Measurements from ENCODE around the gene MTHFD2.

The MTHFD2 gene

GRCh38 chr2:74216642-74217041 is 18.2 kb downstream of the MTHFD2 start:
- Histone ChIP-seq H3K27ac (ENCODE audit: low read length, poor library complexity, severe bottlenecking) (no peak overlapping the region), H3K36me3 (ENCODE audit: control insufficient read depth in 1 of 2, insufficient read depth in 2 of 2, low read depth in 1 of 2, low read length in 2 of 2) (peaks cover 24 to 71% of the 10 kb centered on the region in 2 experiments), H2AFZ (ENCODE audit: low read depth, low read length) (no peak overlapping the region), H3K18ac (ENCODE audit: low read depth in 1 of 2, low read length in 2 of 2) (no peak overlapping the region), H2BK5ac (ENCODE audit: low read depth, low read length, poor library complexity, severe bottlenecking) (no peak overlapping the region), H4K91ac (ENCODE audit: low read length) (no peak overlapping the region), H2BK120ac (ENCODE audit: low read depth, low read length) (no peak overlapping the region), H2AK5ac (ENCODE audit: low read length, severe bottlenecking) (no peak overlapping the region), H2BK12ac (ENCODE audit: low read length in 2 of 2) (no peak overlapping the region), H3K4me1 (ENCODE audit: control insufficient read depth, insufficient read depth, low read depth, low read length) (no peaks in the 10 kb centered on the region), H3K27me3 (ENCODE audit: control insufficient read depth in 1 of 2, insufficient read depth in 1 of 2, low read length in 2 of 2) (no peaks in the 10 kb centered on the region), H3K4me2 (ENCODE audit: low read length, poor library complexity, severe bottlenecking) (no peak overlapping the region), H3K14ac (ENCODE audit: low read length in 2 of 2) (no peak overlapping the region), H3K4me3 (ENCODE audit: insufficient read depth in 1 of 2, low read depth in 1 of 2, low read length in 2 of 2) (no peak overlapping the region), H3K79me1 (replicated peaks; ENCODE audit: low read length, poor library complexity, severe bottlenecking) (peaks cover 2% of the 10 kb centered on the region), H3K9me3 (ENCODE audit: control insufficient read depth, low read length) (no peaks in the 10 kb centered on the region), H3K23ac (ENCODE audit: low read length in 2 of 2) (no peak overlapping the region), H2BK15ac (ENCODE audit: low read depth, poor library complexity, severe bottlenecking) (no peak overlapping the region), H3K4ac (ENCODE audit: low read depth in 1 of 2, low read length in 2 of 2) (no peak overlapping the region), H3K9ac (ENCODE audit: low read length) (no peak overlapping the region), H4K8ac (ENCODE audit: low read length) (no peak overlapping the region)
- DNase-seq = no peak
- WGBS = 100% methylated on average over 2 of the region's 2 CpGs

GRCh38 chr2:74219846-74220486 is 21.6 kb downstream of the MTHFD2 start:
- no peak overlapping the region for H4K8ac ChIP-seq (ENCODE audit: low read length)
- peaks cover 21 to 46% of the 10 kb centered on the region in 2 experiments for H3K36me3 ChIP-seq (ENCODE audit: control insufficient read depth in 1 of 2, insufficient read depth in 2 of 2, low read depth in 1 of 2, low read length in 2 of 2)
- no peak overlapping the region for H3K23ac ChIP-seq (ENCODE audit: low read length in 2 of 2)
- no peak overlapping the region for H2BK120ac ChIP-seq (ENCODE audit: low read depth, low read length)
- no peak overlapping the region for H3K9ac ChIP-seq (ENCODE audit: low read length)
- H2AFZ ChIP-seq (ENCODE audit: low read depth, low read length) = no peak overlapping the region
- peaks cover 2% of the 10 kb centered on the region for H3K79me1 ChIP-seq (replicated peaks; ENCODE audit: low read length, poor library complexity, severe bottlenecking)
- no peak overlapping the region for H3K27ac ChIP-seq (ENCODE audit: low read length, poor library complexity, severe bottlenecking)
- no peak for DNase-seq
- WGBS = 100% methylated on average over 3 of the region's 5 CpGs
- H2BK12ac ChIP-seq (ENCODE audit: low read length in 2 of 2) = no peak overlapping the region
- no peak overlapping the region for H3K4me2 ChIP-seq (ENCODE audit: low read length, poor library complexity, severe bottlenecking)
- H3K4me3 ChIP-seq (ENCODE audit: insufficient read depth in 1 of 2, low read depth in 1 of 2, low read length in 2 of 2) = no peak overlapping the region
- no peak overlapping the region for H3K4ac ChIP-seq (ENCODE audit: low read depth in 1 of 2, low read length in 2 of 2)
- no peaks in the 10 kb centered on the region for H3K4me1 ChIP-seq (ENCODE audit: control insufficient read depth, insufficient read depth, low read depth, low read length)
- no peak overlapping the region for H4K91ac ChIP-seq (ENCODE audit: low read length)
- no peak overlapping the region for H3K14ac ChIP-seq (ENCODE audit: low read length in 2 of 2)
- no peak overlapping the region for H3K18ac ChIP-seq (ENCODE audit: low read depth in 1 of 2, low read length in 2 of 2)
- no peak overlapping the region for H2BK15ac ChIP-seq (ENCODE audit: low read depth, poor library complexity, severe bottlenecking)
- H2BK5ac ChIP-seq (ENCODE audit: low read depth, low read length, poor library complexity, severe bottlenecking) = no peak overlapping the region
- no peaks in the 10 kb centered on the region for H3K27me3 ChIP-seq (ENCODE audit: control insufficient read depth in 1 of 2, insufficient read depth in 1 of 2, low read length in 2 of 2)
- H2AK5ac ChIP-seq (ENCODE audit: low read length, severe bottlenecking) = no peak overlapping the region
- no peaks in the 10 kb centered on the region for H3K9me3 ChIP-seq (ENCODE audit: control insufficient read depth, low read length)

- 100% methylated on average over 1 of the region's 6 CpGs for WGBS
- H3K27ac ChIP-seq (ENCODE audit: low read length, poor library complexity, severe bottlenecking) = no peak overlapping the region
- H2AFZ ChIP-seq (ENCODE audit: low read depth, low read length) = no peak overlapping the region
- H2BK15ac ChIP-seq (ENCODE audit: low read depth, poor library complexity, severe bottlenecking) = no peak overlapping the region
- H3K4ac ChIP-seq (ENCODE audit: low read depth in 1 of 2, low read length in 2 of 2) = no peak overlapping the region
- H3K18ac ChIP-seq (ENCODE audit: low read depth in 1 of 2, low read length in 2 of 2) = no peak overlapping the region
- H3K4me3 ChIP-seq (ENCODE audit: insufficient read depth in 1 of 2, low read depth in 1 of 2, low read length in 2 of 2) = no peak overlapping the region
- no peak overlapping the region for H3K9ac ChIP-seq (ENCODE audit: low read length)
- peaks cover 2% of the 10 kb centered on the region for H3K79me1 ChIP-seq (replicated peaks; ENCODE audit: low read length, poor library complexity, severe bottlenecking)
- no peak overlapping the region for H3K23ac ChIP-seq (ENCODE audit: low read length in 2 of 2)
- H3K27me3 ChIP-seq (ENCODE audit: control insufficient read depth in 1 of 2, insufficient read depth in 1 of 2, low read length in 2 of 2) = peaks cover 0 to 3% of the 10 kb centered on the region in 2 experiments
- H2AK5ac ChIP-seq (ENCODE audit: low read length, severe bottlenecking) = no peak overlapping the region
- no peak for DNase-seq
- no peak overlapping the region for H4K8ac ChIP-seq (ENCODE audit: low read length)
- no peak overlapping the region for H3K14ac ChIP-seq (ENCODE audit: low read length in 2 of 2)
- H2BK12ac ChIP-seq (ENCODE audit: low read length in 2 of 2) = no peak overlapping the region
- no peaks in the 10 kb centered on the region for H3K9me3 ChIP-seq (ENCODE audit: control insufficient read depth, low read length)
- no peak overlapping the region for H3K4me2 ChIP-seq (ENCODE audit: low read length, poor library complexity, severe bottlenecking)
- no peak overlapping the region for H2BK120ac ChIP-seq (ENCODE audit: low read depth, low read length)
- H3K36me3 ChIP-seq (ENCODE audit: control insufficient read depth in 1 of 2, insufficient read depth in 2 of 2, low read depth in 1 of 2, low read length in 2 of 2) = peaks cover 14 to 40% of the 10 kb centered on the region in 2 experiments
- no peak overlapping the region for H2BK5ac ChIP-seq (ENCODE audit: low read depth, low read length, poor library complexity, severe bottlenecking)
- H4K91ac ChIP-seq (ENCODE audit: low read length) = no peak overlapping the region
- H3K4me1 ChIP-seq (ENCODE audit: control insufficient read depth, insufficient read depth, low read depth, low read length) = no peaks in the 10 kb centered on the region
Measured at GRCh38 chr2:74221091-74221490, 22.7 kb downstream of the MTHFD2 start.

- H3K4me3 ChIP-seq (ENCODE audit: insufficient read depth in 1 of 2, low read depth in 1 of 2, low read length in 2 of 2) = no peak overlapping the region
- no peak overlapping the region for H2BK5ac ChIP-seq (ENCODE audit: low read depth, low read length, poor library complexity, severe bottlenecking)
- H3K4me1 ChIP-seq (ENCODE audit: control insufficient read depth, insufficient read depth, low read depth, low read length) = no peaks in the 10 kb centered on the region
- H3K9ac ChIP-seq (ENCODE audit: low read length) = no peak overlapping the region
- peaks cover 0 to 3% of the 10 kb centered on the region in 2 experiments for H3K27me3 ChIP-seq (ENCODE audit: control insufficient read depth in 1 of 2, insufficient read depth in 1 of 2, low read length in 2 of 2)
- H4K8ac ChIP-seq (ENCODE audit: low read length) = no peak overlapping the region
- H3K4me2 ChIP-seq (ENCODE audit: low read length, poor library complexity, severe bottlenecking) = no peak overlapping the region
- no peak overlapping the region for H2BK12ac ChIP-seq (ENCODE audit: low read length in 2 of 2)
- H3K9me3 ChIP-seq (ENCODE audit: control insufficient read depth, low read length) = no peaks in the 10 kb centered on the region
- H4K91ac ChIP-seq (ENCODE audit: low read length) = no peak overlapping the region
- H3K36me3 ChIP-seq (ENCODE audit: control insufficient read depth in 1 of 2, insufficient read depth in 2 of 2, low read depth in 1 of 2, low read length in 2 of 2) = peaks cover 11 to 34% of the 10 kb centered on the region in 2 experiments
- H2AFZ ChIP-seq (ENCODE audit: low read depth, low read length) = no peak overlapping the region
- no peak for DNase-seq
- H3K23ac ChIP-seq (ENCODE audit: low read length in 2 of 2) = no peak overlapping the region
- H3K4ac ChIP-seq (ENCODE audit: low read depth in 1 of 2, low read length in 2 of 2) = no peak overlapping the region
- H2BK15ac ChIP-seq (ENCODE audit: low read depth, poor library complexity, severe bottlenecking) = no peak overlapping the region
- no peak overlapping the region for H3K14ac ChIP-seq (ENCODE audit: low read length in 2 of 2)
- H3K27ac ChIP-seq (ENCODE audit: low read length, poor library complexity, severe bottlenecking) = no peak overlapping the region
- H2BK120ac ChIP-seq (ENCODE audit: low read depth, low read length) = no peak overlapping the region
- 97% methylated on average over 6 of the region's 6 CpGs for WGBS
- no peak overlapping the region for H3K18ac ChIP-seq (ENCODE audit: low read depth in 1 of 2, low read length in 2 of 2)
- H3K79me1 ChIP-seq (replicated peaks; ENCODE audit: low read length, poor library complexity, severe bottlenecking) = no peaks in the 10 kb centered on the region
- H2AK5ac ChIP-seq (ENCODE audit: low read length, severe bottlenecking) = no peak overlapping the region
Measured at GRCh38 chr2:74221604-74222299, 23.3 kb downstream of the MTHFD2 start.

Data from mesenchymal stem cell (in vitro differentiated cells and primary cell).